Nucleus accumbens (tissue), 56 donors: ENCODE results near the gene EVC.
A peak's percentile ranks its signal among the peaks of the same experiment; 100 is the strongest.
"Not testable (repeated sequence)": the region's sequence is repeated elsewhere in the genome, so short reads cannot be mapped to it uniquely, and the experiment has no call there.

Experiments used
- DNase-seq, 56 donors: peaks; one replicate each; lab custom pipeline; 2025; lab: John Stamatoyannopoulos, UW

EVC gene

GRCh38 chr4:5809216-5809776 is 98.3 kb downstream of the EVC start:
- DNase-seq, result peak in 8 of 56 donors; percentile 2 to 59 (median 14)

DNA sequence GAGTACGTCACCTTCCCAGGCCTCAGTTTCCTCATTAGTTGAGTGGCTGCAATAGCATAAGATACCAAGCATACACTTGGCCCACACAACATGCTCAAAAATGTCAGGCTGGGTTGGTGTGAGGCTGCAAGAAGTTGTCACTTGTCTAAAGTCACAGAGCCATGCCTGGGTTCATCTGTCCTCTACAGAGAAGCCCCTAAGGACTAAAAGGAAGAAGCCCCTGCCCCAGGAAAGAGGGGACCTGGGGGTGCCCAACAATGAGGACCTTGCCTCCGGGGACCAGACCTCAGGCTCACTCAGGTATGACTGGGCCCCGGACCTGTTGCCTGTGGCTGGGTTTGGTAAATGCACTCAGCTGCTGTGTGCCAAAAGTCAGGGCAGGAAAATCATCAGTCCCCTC is 99.2 kb downstream of the EVC start:
- no peak for DNase-seq

GRCh38 chr4:5810770-5811430 is 99.9 kb downstream of the EVC start:
- no peak for DNase-seq

DNA sequence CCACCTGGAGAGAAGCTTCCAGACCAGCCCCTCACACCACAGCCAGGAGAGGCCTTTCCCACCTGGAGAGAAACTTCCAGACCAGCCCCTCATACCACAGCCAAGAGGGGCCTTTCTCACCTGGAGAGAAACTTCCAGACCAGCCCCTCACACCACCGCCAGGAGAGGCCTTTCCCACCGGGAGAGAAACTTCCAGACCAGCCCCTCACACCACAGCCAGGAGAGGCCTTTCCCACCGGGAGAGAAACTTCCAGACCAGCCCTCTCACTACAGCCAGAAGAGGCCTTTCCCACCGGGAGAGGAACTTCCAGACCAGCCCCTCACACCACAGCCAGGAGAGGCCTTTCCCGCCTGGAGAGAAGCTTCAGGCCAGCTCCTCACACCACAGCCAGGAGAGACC is 101.1 kb downstream of the EVC start:
- DNase-seq, result not testable (repeated sequence)

- DNase-seq, result peak in 8 of 56 donors; percentile 4 to 29 (median 13)
These were observed 101.7 kb downstream of the EVC start for GRCh38 chr4:5812506-5813229.

- no peak for DNase-seq
These were observed 102.9 kb downstream of the EVC start for GRCh38 chr4:5813882-5814255.

DNA sequence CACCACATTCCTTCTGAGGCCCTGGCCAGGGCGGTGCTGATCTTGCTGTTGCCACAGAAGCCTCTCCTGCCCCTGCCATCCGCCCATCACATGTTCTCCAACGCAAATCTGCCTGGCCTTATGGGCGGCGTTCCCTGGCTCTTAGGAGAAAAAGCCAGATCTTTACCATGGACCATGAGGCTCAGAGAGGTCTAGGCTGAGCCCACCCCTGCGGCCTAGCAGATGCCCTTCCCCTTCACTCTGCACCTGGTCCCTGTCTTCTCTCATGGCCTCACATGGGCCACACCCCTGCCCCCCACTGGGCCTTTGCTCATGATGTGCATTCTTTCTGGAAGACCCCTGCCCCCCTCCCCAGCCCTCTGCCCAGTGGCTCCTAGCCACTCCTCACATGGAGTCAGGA is 103.4 kb downstream of the EVC start:
- DNase-seq, result no peak

DNA sequence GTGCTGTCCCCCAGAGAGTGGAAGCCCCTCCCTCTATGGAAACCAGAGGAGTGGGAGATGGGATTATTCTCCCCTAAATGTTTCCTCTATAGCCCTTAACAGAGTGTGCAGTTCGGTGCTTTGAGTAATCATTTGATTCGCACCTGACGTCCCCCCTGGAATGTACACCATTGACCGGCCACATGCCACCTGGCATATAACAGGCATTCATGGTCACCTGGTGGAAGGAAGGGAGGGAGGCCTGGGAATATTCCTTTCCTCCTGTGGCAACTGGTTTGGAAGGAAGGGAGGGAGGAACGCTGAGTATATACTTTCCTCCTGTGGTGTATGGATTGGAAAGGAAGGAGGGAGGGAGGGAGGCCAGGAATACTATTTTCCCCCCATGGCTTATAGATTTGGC is 104.6 kb downstream of the EVC start:
- no peak for DNase-seq

GRCh38 chr4:5816101-5816500 is 105.1 kb downstream of the EVC start:
- DNase-seq, result no peak

DNA sequence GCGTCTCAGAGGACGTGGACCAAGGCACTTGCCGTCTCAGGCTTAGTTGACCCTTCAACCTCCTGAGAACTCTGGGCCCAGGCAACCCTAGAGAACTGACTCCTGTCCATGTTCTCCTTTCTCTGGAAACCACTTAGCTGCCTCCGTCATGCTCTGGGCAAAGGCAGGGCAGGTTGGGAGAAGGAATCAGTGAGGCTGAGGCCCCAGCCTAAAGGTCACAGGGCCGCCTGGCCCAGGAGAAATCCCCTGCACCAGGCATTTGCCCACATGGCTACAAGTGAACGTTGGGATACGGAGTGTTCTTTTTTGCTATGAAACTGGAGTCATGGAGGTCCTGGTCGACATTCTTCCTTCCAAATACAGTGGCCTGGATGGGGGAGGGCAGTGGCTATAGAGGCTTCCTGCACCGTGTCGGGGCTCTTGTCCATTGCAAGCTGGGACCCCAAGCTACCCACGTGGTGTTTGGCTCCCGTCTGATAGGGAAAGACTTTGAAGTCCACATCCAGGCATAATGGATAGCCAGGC is 105.9 kb downstream of the EVC start:
- DNase-seq, result no peak

GRCh38 chr4:5821665-5822358 is 110.8 kb downstream of the EVC start:
- DNase-seq, result no peak

GRCh38 chr4:5822619-5823018 is 111.6 kb downstream of the EVC start:
- DNase-seq, result no peak

DNA sequence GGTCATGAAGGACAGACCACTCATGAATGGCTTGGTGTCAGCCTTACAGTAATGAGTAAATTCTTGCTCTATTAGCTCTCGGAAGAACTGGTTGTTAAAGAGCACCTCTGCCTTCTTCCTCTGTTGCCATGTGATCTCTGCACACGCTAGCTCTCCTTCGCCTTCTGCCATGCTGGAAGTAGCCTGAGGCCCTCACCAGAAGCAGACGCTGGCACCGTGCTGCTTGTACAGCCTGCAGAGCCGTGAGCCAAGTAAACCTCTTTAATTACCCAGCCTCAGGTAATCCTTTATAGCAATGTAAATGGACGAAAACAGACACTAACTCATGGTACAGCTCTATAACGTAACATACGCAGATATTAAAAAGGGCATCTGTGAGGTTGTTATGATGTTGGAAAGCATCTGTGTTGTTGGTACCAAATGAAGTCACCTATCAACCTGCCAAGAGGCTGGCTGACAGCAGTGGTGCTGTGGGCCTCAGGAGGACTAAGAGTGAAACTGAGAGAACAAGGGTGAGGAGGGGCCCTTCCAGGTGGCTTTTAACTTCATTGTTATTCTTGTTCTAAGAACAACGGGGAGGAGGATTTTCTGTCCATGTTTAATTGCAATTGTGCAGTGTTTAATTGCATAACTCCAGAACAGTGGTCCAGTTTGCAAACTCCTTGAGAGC is 112.7 kb downstream of the EVC start:
- DNase-seq, result no peak

DNA sequence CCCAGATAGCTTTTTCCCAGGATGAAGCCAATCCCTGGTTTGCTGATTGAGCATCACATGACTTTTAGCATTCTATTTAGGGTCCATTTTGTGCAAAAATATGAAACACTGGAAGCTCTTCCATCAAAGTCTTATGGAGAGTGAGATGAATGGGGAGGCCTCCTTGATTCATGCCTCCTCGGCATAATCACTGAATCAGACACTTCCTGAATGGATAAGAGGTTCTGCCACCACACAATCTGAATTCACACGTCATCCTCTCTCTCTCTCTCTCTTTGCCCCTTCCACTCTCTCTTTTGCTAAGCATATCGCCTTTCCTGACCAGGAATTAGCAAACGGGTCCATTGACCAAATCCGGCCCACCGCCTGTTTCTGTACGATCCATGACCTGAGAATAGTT is 113.2 kb downstream of the EVC start:
- DNase-seq, result no peak

DNA sequence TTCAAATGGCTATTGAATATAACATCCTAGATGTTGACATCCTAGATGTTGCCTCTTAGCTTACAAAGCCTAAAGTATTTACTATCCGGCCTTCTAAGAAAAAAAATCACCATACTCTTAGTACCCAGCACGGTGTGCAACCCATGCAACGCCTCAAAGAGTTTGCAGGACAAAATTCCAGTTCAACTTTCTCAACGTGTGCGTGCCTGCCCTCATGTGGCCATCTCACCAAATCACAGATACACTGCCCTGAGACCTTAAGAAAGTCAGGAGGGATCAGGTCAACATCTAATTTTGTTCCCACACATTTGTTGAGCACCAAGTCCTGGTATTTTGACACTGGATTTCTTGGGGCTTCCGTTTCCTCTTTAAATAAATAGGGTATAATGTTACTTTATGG is 113.6 kb downstream of the EVC start:
- no peak for DNase-seq

- no peak for DNase-seq
These were observed 114.5 kb downstream of the EVC start for GRCh38 chr4:5825321-5826041.

DNA sequence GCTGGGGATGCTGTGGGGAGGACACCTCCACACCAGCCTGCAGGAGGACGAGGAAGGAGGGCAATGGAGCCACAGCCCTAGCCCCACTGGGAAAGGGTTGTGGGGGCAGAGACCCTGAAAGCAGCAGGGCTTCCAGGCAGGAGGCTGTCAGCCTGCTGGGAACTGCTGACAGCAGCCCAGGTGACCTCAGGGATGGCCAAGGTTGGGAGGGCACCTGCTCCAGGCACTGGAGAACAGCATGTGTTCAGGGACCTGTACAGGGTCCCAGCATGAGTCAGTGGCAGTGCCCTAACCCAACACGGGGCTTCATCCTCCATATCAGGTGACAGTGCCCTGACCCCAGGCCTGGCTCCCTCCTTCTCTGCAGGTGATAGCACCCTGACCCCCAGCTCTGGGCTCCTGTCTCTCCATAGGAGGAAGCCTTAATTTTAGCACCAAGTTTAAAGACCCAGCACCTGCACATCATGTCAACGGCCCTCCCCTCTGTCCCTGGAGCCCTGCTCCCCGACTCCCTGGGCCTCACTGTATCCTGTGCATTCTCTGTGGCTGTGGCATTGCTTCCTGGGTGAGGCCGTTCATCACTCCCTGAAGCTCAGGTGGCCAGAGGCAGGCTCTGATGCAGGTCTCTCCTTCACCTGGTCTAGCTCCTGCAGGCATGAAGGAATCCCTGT is 115.6 kb downstream of the EVC start:
- no peak for DNase-seq

DNA sequence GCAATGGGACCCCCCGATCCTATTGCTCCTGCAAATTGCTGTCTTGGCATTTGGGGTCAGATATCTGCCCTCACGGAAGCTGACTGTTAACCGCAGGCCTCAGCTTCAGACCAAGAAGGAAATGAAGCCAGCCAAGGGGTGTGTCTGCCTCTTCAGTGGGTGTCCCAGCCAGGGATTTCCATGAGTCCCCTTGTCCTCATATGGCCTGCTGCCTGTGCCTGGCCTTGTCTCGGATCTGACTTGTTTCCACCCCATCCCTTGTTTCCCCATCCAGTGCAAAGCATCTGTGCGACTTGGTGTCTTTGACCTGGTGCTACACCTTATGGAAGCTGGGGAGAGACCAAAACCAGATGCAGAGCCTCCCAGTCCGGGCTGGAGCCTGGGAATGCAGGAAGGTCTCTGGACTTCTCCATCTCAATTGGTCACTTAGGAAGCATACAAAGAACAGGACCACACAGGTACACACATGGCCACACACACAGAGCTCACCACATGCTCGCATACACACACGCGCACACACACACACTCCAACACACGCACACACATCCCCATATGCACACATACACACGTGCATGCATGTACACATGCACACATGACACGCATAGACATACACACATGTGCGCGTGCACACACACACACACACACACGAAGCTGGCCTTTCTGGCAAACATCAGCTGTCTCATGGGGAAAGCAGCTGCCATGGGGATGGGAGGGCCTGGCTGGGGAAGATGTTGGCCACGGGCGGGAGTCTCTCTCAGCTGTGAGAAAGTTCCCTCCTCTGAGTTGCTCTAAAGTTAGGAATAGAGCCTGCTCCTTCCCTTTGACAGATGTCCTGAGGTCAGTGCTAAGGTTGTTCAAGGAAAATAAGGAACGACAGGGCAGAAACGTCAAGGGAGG is 116.4 kb downstream of the EVC start:
- no peak for DNase-seq
